Keratinocyte (primary cell): ENCODE data around the gene KRTAP20-4. TPM values are rescaled to one million over a fixed set of nuclear protein-coding genes. Genes with fewer than 3 reads are reported as not detected.

ENCODE experiments used
- DNase-seq: peaks from one replicate; pipeline ENCODE4 v3.0.0-alpha.2; 2011; ENCODE audit warnings: low read depth, missing footprints, low spot score
- FAIRE-seq: peaks from 2 replicates; lab custom pipeline; 2011; peaks lifted over from hg19 to GRCh38; lab: Jason Lieb, UNC
- H2AFZ ChIP-seq: 2 replicates; pipeline ENCODE4 v1.6.0; 2012; ENCODE audit warnings: low read length, control low read depth, inconsistent platforms; ENCODE audit not compliant: control insufficient read depth
- H3K27ac ChIP-seq: 2 replicates; pipeline ENCODE4 v1.5.1; 2011; ENCODE audit warnings: low read length; ENCODE audit not compliant: control insufficient read depth, insufficient read depth
- H3K27me3 ChIP-seq: 3 replicates; pipeline ENCODE4 v1.6.0; 2011; ENCODE audit warnings: low read length; ENCODE audit not compliant: control insufficient read depth, insufficient read depth; ENCODE audit errors: extremely low read depth
- H3K36me3 ChIP-seq, 2 experiments: 2 replicates in 1 of 2; 3 replicates in 1 of 2; pipeline ENCODE4 v1.5.1; 2011; ENCODE audit warnings: low read length in 2 of 2, mild to moderate bottlenecking in 1 of 2; ENCODE audit not compliant: control insufficient read depth in 2 of 2, insufficient read depth in 2 of 2; ENCODE audit errors: extremely low read depth in 1 of 2
- H3K4me1 ChIP-seq: 3 replicates; pipeline ENCODE4 v1.5.1; 2011; ENCODE audit warnings: low read length; ENCODE audit not compliant: control insufficient read depth, insufficient read depth; ENCODE audit errors: extremely low read depth
- H3K4me2 ChIP-seq: 3 replicates; pipeline ENCODE4 v1.6.0; 2011; ENCODE audit warnings: low read depth, low read length; ENCODE audit not compliant: control insufficient read depth, insufficient read depth; ENCODE audit errors: extremely low read depth
- H3K4me3 ChIP-seq, 3 experiments: fragments of 200-600 bp in 1 of 3; sonication (generic) in 1 of 3; 2 replicates in 2 of 3; 3 replicates in 1 of 3; pipeline ENCODE4 v1.5.1; 2011 to 2016; ENCODE audit warnings: low read length in 3 of 3, mild to moderate bottlenecking in 3 of 3, control low read depth in 2 of 3, inconsistent platforms in 1 of 3, low read depth in 1 of 3, mixed read lengths in 1 of 3, mixed run types in 1 of 3, moderate library complexity in 1 of 3; ENCODE audit not compliant: control insufficient read depth in 2 of 3, insufficient read depth in 2 of 3; ENCODE audit errors: extremely low read depth in 1 of 3
- H3K79me2 ChIP-seq: 2 replicates; pipeline ENCODE4 v1.6.0; 2012; ENCODE audit warnings: low read length; ENCODE audit not compliant: control insufficient read depth, insufficient read depth
- H3K9ac ChIP-seq: 3 replicates; pipeline ENCODE4 v1.6.0; 2011; ENCODE audit warnings: low read length; ENCODE audit not compliant: control insufficient read depth, insufficient read depth; ENCODE audit errors: extremely low read depth
- H3K9me1 ChIP-seq: 3 replicates; pipeline ENCODE4 v1.6.0; 2011; ENCODE audit warnings: low read length; ENCODE audit not compliant: control insufficient read depth, insufficient read depth; ENCODE audit errors: extremely low read depth
- H3K9me3 ChIP-seq: 2 replicates; pipeline ENCODE4 v1.5.1; 2012; ENCODE audit warnings: low read depth, low read length; ENCODE audit not compliant: control insufficient read depth
- H4K20me1 ChIP-seq: 3 replicates; pipeline ENCODE4 v1.6.0; 2011; ENCODE audit warnings: low read length; ENCODE audit not compliant: control insufficient read depth, insufficient read depth; ENCODE audit errors: extremely low read depth
- EZH2 ChIP-seq: IDR thresholded peaks from one replicate; pipeline ENCODE4 v1.6.1; 2012; ENCODE audit warnings: inconsistent platforms, mild to moderate bottlenecking, low read length, moderate library complexity
- dilution Hi-C: fragments of 300-500 bp; cut with MboI; formaldehyde crosslinking; loops from one replicate; pipeline ENCODE4 v1.7.0; 2020; ENCODE audit warnings: low sequenced_read_pairs; ENCODE audit not compliant: extremely low pct_ligation_motif_present
- polyA plus RNA-seq, 5 experiments: library from polyadenylated mRNA; depleted of rRNA in 3 of 5; stranded (reverse) in 3 of 5; stranded (forward) in 1 of 5; unstranded in 1 of 5; fragments of >200 nt; gene quantifications; 1 replicate in 1 of 5; 2 replicates in 3 of 5; 3 replicates in 1 of 5; pipeline versions ENCODE4 v1.2.1 to v1.2.3, GENCODE V29; 2011 to 2012; ENCODE audit warnings: missing spikeins in 2 of 5, low read depth in 1 of 5, low replicate concordance in 1 of 5
- TF ChIP-seq, protein P1 (sequence below), 3 experiments: IDR thresholded peaks in 1 of 3; conservative IDR thresholded peaks in 1 of 3; optimal IDR thresholded peaks in 1 of 3; 2 replicates in 2 of 3; 3 replicates in 1 of 3; pipeline versions ENCODE3 to v1.5.1; 2011; ENCODE audit warnings: low read length in 3 of 3, mild to moderate bottlenecking in 3 of 3, moderate library complexity in 2 of 3, control low read depth in 1 of 3, inconsistent platforms in 1 of 3; ENCODE audit not compliant: insufficient read depth in 2 of 3; ENCODE audit errors: extremely low read depth in 1 of 3

The KRTAP20-4 gene
- polyA plus RNA-seq, 1 donor (not counting 4 experiments of a cell fraction or from before 2014, with no cell fraction given) = not detected

DNA sequence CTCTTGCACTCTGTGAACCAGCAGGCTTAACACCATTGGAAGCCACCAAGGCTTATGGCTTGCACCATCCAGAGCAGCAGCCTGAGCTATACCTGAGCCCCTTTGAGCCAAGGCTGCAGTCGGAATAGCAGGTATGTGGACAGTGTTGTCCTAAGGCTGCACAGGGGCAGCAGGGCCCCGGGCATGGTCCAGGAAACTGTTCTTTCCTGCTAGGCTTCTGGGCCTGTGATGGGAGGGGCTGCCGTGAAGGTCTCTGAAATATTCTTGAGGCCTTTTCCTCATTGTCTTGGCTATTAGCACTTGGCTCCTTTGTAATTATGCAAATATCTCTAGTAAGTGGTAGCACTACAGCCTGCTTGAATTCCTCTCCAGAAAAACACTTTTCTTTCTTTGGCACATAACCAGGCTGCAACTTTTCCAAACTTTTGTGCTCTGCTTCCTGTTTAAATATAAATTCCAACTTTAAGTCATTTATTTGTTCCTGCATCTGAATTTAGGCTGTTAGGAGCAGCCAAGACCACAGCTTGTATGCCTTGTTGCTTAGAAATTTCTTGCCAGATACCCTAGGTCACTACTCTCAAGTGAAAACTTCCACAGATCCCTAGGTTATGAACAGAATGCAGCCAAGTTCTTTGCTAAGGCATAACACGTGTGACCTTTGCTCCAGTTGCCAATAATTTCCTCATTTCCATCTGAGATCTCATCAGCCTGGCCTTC lies 5.2 kb downstream of the KRTAP20-4 start:
- H3K79me2 ChIP-seq = no peaks in the 10 kb centered on the region
- no peaks in the 10 kb centered on the region for H3K4me1 ChIP-seq
- H3K9me3 ChIP-seq = no peaks in the 10 kb centered on the region
- FAIRE-seq (no peak), DNase-seq (no peak)
- no peak overlapping the region for H3K4me3 ChIP-seq
- H3K9me1 ChIP-seq = no peaks in the 10 kb centered on the region
- no peak overlapping the region for H3K9ac ChIP-seq
- no peaks in the 10 kb centered on the region for H3K36me3 ChIP-seq
- H3K27ac ChIP-seq = no peak overlapping the region
- no peak for TF ChIP-seq EZH2
- TF ChIP-seq, protein P1, sequence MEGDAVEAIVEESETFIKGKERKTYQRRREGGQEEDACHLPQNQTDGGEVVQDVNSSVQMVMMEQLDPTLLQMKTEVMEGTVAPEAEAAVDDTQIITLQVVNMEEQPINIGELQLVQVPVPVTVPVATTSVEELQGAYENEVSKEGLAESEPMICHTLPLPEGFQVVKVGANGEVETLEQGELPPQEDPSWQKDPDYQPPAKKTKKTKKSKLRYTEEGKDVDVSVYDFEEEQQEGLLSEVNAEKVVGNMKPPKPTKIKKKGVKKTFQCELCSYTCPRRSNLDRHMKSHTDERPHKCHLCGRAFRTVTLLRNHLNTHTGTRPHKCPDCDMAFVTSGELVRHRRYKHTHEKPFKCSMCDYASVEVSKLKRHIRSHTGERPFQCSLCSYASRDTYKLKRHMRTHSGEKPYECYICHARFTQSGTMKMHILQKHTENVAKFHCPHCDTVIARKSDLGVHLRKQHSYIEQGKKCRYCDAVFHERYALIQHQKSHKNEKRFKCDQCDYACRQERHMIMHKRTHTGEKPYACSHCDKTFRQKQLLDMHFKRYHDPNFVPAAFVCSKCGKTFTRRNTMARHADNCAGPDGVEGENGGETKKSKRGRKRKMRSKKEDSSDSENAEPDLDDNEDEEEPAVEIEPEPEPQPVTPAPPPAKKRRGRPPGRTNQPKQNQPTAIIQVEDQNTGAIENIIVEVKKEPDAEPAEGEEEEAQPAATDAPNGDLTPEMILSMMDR (optimal IDR thresholded peaks at IDR 0.05 in 1 of 3, IDR thresholded peaks at IDR 0.05 in 1 of 3, conservative IDR thresholded peaks at IDR 0.05 in 1 of 3; ENCODE audit: extremely low read depth in 1 of 3, insufficient read depth in 2 of 3, low read length in 3 of 3) = no peak
- H4K20me1 ChIP-seq = no peaks in the 10 kb centered on the region
- H3K27me3 ChIP-seq = no peaks in the 10 kb centered on the region
- H3K4me2 ChIP-seq = no peak overlapping the region
- dilution Hi-C loops = no loop called here
- no peak overlapping the region for H2AFZ ChIP-seq

DNA sequence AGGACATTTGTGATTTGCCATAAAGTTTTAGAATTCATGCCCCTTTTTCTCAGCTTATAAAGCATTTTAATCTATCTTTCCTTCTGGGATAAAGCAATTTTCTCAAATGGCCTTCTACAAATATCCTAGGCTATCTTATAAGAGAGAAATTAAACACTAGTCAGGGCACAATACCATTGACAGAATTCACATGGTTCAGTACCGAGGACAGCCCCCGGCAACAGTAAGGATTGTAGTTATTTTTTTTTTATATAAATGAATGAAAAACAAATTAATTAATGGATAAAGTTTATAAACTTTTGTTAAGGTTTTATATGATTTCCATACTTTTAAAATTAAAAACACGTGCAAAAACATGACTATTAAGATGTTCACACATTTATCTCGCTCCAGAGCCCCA lies 7.7 kb downstream of the KRTAP20-4 start:
- DNase-seq (no peak), FAIRE-seq (no peak)
- Histone ChIP-seq H3K9me3 (no peaks in the 10 kb centered on the region), H3K36me3 (no peaks in the 10 kb centered on the region), H3K4me3 (no peak overlapping the region), H3K9ac (no peak overlapping the region), H3K4me2 (no peak overlapping the region), H2AFZ (no peak overlapping the region), H3K27ac (no peak overlapping the region), H3K79me2 (no peaks in the 10 kb centered on the region), H3K27me3 (no peaks in the 10 kb centered on the region), H3K4me1 (no peaks in the 10 kb centered on the region), H4K20me1 (no peaks in the 10 kb centered on the region), H3K9me1 (no peaks in the 10 kb centered on the region)
- dilution Hi-C loops = no loop called here
- TF ChIP-seq, protein P1 (optimal IDR thresholded peaks at IDR 0.05 in 1 of 3, IDR thresholded peaks at IDR 0.05 in 1 of 3, conservative IDR thresholded peaks at IDR 0.05 in 1 of 3; ENCODE audit: extremely low read depth in 1 of 3, insufficient read depth in 2 of 3, low read length in 3 of 3) = no peak
- TF ChIP-seq EZH2 = no peak
